ENCODE measurements around the gene PRRC2B.
"Not testable (repeated sequence)": the region's sequence is repeated elsewhere in the genome, so short reads cannot be mapped to it uniquely, and the experiment has no call there.

Gene PRRC2B

GRCh38 chr9:131530920-131531832 lies 137.3 kb downstream of the PRRC2B start, which contains the start of gene UCK1:
Gene UCK1 (minus strand): TSS chr9:131531263. CDS start chr9:131531174, 89 bp downstream.
- DNase-seq = peak in 50 of 56 donors; percentile 19 to 89 (median 69)

DNA sequence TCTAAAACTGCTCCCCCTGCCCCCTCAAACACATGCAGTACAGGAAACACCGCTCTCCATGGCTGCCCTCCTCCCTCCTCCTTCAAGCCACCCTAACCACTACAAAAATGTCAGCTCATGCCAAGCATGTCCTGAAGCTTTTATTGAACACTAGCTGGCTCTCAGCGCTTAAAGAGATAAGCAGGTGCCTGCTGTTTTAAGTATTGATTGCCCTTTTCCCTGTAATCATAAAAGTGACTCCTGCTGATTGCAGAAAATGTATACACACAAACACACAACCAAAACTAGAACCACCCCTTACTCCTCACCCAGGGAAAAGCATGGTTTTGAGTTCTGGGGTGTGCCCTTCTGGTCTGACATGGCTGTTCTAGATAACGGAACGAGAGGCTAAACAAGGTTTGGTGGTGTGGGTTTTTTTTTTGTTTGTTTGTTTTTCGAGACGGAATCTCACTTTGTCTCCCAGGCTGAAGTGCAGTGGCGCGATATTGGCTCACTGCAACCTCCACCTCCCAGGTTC lies 140.9 kb downstream of the PRRC2B start:
- no peak for DNase-seq

DNA sequence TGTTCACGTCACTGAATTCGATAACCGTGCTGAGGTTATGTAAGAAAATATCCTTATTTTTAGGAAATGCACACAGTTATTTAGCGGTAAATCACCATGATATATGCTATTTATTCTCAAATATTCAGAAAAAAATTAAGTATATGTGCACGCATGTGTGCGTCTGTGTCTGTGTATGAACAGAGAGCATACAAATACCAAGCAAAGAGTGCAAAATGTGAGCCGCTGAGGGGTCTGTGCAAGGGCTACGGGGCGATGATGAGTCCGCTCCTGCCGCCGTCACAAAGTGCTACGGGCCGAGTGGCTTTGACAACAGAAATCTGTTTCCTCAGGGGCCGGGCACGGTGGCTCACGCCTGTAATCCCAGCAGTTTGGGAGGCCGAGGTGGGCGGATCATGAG lies 144.1 kb downstream of the PRRC2B start:
- no peak for DNase-seq

DNA sequence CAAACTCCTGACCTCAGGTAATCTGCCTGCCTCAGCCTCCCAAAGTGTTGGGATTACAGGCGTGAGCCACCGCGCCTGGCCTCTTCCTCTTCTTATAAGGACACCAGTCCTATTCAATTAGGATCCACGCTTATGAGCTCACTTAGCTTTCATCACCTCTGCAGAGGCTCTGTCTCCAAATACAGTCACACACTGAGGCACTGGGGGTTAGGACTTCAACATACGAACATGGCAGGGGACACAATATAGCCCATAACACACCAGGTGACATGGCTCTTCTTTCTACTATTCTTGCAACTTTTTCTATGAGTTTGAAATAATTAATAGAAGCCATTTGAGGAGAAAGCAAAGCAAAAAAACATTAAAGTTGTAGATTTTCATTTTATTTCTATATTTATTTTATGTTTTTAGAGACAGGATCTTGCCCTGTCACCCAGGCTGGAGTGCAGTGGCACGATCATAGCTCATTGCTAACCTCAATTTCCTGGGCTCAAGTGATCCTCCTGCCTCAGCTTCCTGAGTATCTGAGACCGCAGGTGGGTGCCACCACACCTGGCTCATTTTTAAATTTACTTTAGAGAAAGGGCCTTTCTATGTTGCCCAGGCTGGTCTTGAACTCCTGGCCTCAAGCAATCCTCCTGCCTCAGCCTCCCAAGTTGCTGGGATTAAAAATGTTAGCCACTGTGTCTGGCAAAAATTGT lies 145.5 kb downstream of the PRRC2B start:
- DNase-seq = no peak

DNA sequence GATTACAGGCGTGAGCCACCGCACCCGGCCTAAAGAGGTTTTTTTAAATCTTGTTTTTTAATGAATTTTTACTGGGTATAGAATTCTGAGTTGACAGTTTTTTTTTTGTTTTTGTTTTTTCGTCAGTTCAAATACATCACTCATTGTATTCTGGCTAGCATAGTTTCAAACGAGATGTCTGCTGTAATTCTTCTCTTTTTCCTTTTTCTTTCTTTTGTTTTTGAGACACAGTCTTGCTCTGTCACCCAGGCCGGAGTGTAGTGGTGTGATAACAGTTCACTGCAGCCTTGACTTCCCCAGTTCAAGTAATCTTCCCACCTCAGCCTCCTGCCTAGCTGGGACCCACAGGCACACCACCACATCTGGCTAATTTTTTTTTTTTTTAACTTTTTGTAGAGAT lies 149.3 kb downstream of the PRRC2B start:
- no peak for DNase-seq

- DNase-seq = no peak
These were observed 151.3 kb downstream of the PRRC2B start, which contains the start of gene PRRT1B for GRCh38 chr9:131545003-131545785. Gene PRRT1B (plus strand): TSS chr9:131545523. CDS start chr9:131545616, 93 bp downstream.

DNA sequence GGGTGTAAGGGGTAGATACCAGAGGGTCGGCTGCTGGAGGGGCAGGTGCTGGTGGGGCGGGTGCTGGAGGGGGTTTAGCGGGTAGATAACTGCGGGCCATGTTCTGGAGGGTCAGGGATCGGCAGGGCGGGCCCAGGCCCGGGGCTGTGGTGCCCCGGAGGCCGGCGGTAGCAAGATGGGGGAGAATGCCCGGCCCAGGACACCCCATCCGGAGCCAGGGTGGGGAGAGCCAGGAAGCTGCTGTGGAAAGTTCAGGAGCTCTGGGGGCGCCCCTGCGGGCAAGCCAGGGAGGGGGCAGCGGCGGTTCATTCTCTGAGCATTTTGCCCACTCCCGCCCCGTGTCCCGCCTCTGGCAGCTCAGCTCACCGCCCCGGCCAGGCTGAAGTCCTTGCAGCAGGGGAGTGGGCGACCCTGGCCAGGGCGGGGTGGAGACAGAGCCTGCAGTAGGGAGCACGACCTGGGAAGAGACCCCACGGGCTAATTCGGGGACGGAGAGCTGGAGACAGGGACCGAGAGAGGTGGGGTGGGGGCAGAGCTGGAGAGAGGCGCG lies 152.0 kb downstream of the PRRC2B start:
- no peak for DNase-seq

GRCh38 chr9:131546336-131547084 lies 152.6 kb downstream of the PRRC2B start:
- no peak for DNase-seq

DNA sequence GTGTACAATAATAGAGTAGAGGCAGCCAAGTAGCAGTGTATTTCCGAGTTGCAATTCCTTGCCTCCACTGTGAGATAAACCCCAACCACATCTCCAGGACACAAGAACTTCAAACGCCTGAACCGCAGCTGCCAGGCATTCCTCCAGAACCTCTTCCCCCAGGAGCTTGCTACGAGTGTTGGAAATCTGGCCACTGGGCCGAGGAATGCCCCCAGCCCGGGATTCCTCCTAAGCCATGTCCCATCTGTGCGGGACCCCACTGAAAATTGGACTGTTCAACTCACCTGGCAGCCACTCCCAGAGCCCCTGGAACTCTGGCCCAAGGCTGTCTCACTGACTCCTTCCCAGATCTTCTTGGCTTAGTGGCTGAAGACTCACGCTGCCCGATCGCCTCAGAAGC lies 155.3 kb downstream of the PRRC2B start:
- DNase-seq = not testable (repeated sequence)

Measured in amygdala (tissue), 56 donors.